ENCODE data around the gene CPNE1. TPM values are rescaled to one million over a fixed set of nuclear protein-coding genes. Genes with fewer than 3 reads are reported as not detected.

CPNE1 gene
- total RNA-seq, 1 experiment from 2014 or later, result 155 TPM

DNA sequence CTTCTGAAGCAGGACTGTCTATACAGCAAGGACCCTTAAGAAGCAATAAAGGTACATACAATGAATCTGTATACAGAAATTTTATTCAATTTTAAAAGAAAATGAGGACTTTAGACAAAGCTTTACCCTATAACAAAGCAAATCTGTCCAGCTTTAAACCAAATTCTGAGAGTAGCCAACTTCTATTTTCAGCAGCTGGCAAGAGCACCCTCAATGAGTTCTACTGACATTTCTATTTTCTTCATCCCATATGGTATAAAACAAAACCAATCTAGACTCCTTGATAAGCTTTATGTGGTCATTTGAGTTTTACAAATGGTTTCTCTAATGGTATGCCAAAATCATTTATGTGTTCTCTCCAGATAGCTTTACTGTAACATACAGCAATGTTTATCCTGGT lies 12.7 kb downstream of the CPNE1 start:
- Histone ChIP-seq H3K56ac (ENCODE audit: insufficient read length, low read depth, low read length) (no peak overlapping the region), H3K4me1 (ENCODE audit: insufficient read depth, low read length) (no peaks in the 10 kb centered on the region), H3K23me2 (ENCODE audit: insufficient read length, low read depth, low read length, poor library complexity, severe bottlenecking) (no peaks in the 10 kb centered on the region), H4K20me1 (ENCODE audit: control insufficient read depth, insufficient read depth, insufficient read length) (peaks cover 4% of the 10 kb centered on the region), H2BK5ac (ENCODE audit: insufficient read length, low read length) (no peak overlapping the region), H3K27me3 (ENCODE audit: insufficient read depth, low read length) (no peaks in the 10 kb centered on the region), H3T11ph (ENCODE audit: low read length) (no peak overlapping the region), H3K9ac (ENCODE audit: extremely low read depth, insufficient read length, low read length) (no peak overlapping the region), H3K27ac (ENCODE audit: insufficient read length, low read depth, low read length) (no peak overlapping the region), H2AK5ac (ENCODE audit: insufficient read length, low read length) (no peak overlapping the region), H3K14ac (ENCODE audit: insufficient read depth, low read length) (no peak overlapping the region), H3K18ac (ENCODE audit: insufficient read length, low read depth, low read length) (no peak overlapping the region), H4K8ac (replicated peaks; ENCODE audit: insufficient read length, low read depth, low read length) (no peak overlapping the region), H2BK20ac (ENCODE audit: low read depth, low read length, poor library complexity, severe bottlenecking) (no peak overlapping the region), H2BK15ac (ENCODE audit: low read depth, low read length) (no peak overlapping the region), H2BK12ac (ENCODE audit: insufficient read length, low read depth, low read length) (no peak overlapping the region), H3K23ac (ENCODE audit: insufficient read length, low read depth, low read length) (no peak overlapping the region), H4K5ac (ENCODE audit: insufficient read length, low read depth, low read length) (no peak overlapping the region), H2AFZ (ENCODE audit: low read length) (no peak overlapping the region), H3K9me3 (ENCODE audit: control insufficient read depth, low read depth, low read length) (no peaks in the 10 kb centered on the region), H3K79me2 (ENCODE audit: insufficient read depth, low read length) (peaks cover 52% of the 10 kb centered on the region), H3K79me1 (ENCODE audit: insufficient read depth, low read depth, low read length, poor library complexity, severe bottlenecking) (peaks cover 9% of the 10 kb centered on the region), H3K4me2 (ENCODE audit: insufficient read depth, insufficient read length, low read length) (no peak overlapping the region), H4K91ac (ENCODE audit: insufficient read length, low read depth, low read length) (no peak overlapping the region), H2BK120ac (ENCODE audit: low read depth, low read length, poor library complexity, severe bottlenecking) (no peak overlapping the region), H3K4ac (ENCODE audit: low read depth, low read length) (no peak overlapping the region)
- H3K27ac Mint-ChIP-seq, result no peak overlapping the region
- no peaks in the 10 kb centered on the region for H3K27me3 Mint-ChIP-seq (ENCODE audit: low read depth)
- no peak overlapping the region for H3K4me3 Mint-ChIP-seq
- no peak for DNase-seq
- no peaks in the 10 kb centered on the region for H3K9me3 Mint-ChIP-seq
- H3K36me3 Mint-ChIP-seq (ENCODE audit: insufficient read depth in 1 of 3, low read depth in 3 of 3), result peaks cover 1 to 30% (median 21%) of the 10 kb centered on the region in 3 experiments; a peak in 6 of 7 replicates
- TF ChIP-seq, protein P1, sequence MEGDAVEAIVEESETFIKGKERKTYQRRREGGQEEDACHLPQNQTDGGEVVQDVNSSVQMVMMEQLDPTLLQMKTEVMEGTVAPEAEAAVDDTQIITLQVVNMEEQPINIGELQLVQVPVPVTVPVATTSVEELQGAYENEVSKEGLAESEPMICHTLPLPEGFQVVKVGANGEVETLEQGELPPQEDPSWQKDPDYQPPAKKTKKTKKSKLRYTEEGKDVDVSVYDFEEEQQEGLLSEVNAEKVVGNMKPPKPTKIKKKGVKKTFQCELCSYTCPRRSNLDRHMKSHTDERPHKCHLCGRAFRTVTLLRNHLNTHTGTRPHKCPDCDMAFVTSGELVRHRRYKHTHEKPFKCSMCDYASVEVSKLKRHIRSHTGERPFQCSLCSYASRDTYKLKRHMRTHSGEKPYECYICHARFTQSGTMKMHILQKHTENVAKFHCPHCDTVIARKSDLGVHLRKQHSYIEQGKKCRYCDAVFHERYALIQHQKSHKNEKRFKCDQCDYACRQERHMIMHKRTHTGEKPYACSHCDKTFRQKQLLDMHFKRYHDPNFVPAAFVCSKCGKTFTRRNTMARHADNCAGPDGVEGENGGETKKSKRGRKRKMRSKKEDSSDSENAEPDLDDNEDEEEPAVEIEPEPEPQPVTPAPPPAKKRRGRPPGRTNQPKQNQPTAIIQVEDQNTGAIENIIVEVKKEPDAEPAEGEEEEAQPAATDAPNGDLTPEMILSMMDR (conservative IDR thresholded peaks at IDR 0.05), result no peak
- peaks cover 5% of the 10 kb centered on the region in 2 experiments; a peak in 2 of 4 replicates for H3K4me1 Mint-ChIP-seq

All from H9 (cell line).